SU-DHL-6 (cell line): ENCODE data around the gene GABRP.
"Not testable (repeated sequence)": the region's sequence is repeated elsewhere in the genome, so short reads cannot be mapped to it uniquely, and the experiment has no call there.

Experiments
- H2AFZ ChIP-seq: fragments of 200-600 bp; sonication (generic); 2 replicates; pipeline ENCODE4 v1.6.1; 2014; ENCODE audit warnings: low read depth, mild to moderate bottlenecking, moderate library complexity, mixed read lengths, antibody characterized with exemption, low read length; ENCODE audit not compliant: severe bottlenecking
- H3F3A ChIP-seq: fragments of 200-600 bp; shearing (Covaris generic); 2 replicates; pipeline ENCODE4 v1.6.0; 2016; ENCODE audit warnings: antibody characterized with exemption, mild to moderate bottlenecking; ENCODE audit not compliant: insufficient read depth
- H3K27ac ChIP-seq: fragments of 200-600 bp; sonication (generic); 2 replicates; pipeline ENCODE4 v1.5.1; 2016; ENCODE audit warnings: low read depth, mild to moderate bottlenecking, low read length, moderate library complexity, mixed read lengths
- H3K27me3 ChIP-seq: fragments of 200-600 bp; sonication (generic), shearing (Covaris generic); 2 replicates; pipeline ENCODE4 v1.6.0; 2014; ENCODE audit warnings: mild to moderate bottlenecking, low read length
- H3K36me3 ChIP-seq: fragments of 200-600 bp; sonication (generic); 2 replicates; pipeline ENCODE4 v1.6.1; 2014; ENCODE audit warnings: mild to moderate bottlenecking, low read length, mixed read lengths
- H3K4me2 ChIP-seq: fragments of 300-600, 200-600 bp; shearing (Covaris generic), sonication (generic); 2 replicates; pipeline ENCODE4 v1.6.0; 2014; ENCODE audit warnings: low read length, low read depth, mild to moderate bottlenecking; ENCODE audit not compliant: poor library complexity, severe bottlenecking
- H3K4me3 ChIP-seq: fragments of 200-600 bp; sonication (generic); 2 replicates; pipeline ENCODE4 v1.5.1; 2014; ENCODE audit warnings: antibody characterized with exemption, low read length, mild to moderate bottlenecking, mixed read lengths; ENCODE audit not compliant: insufficient read depth, poor library complexity, severe bottlenecking
- H3K79me2 ChIP-seq: fragments of 200-600 bp; sonication (generic); 2 replicates; pipeline ENCODE4 v1.6.1; 2014; ENCODE audit warnings: mild to moderate bottlenecking, low read length, moderate library complexity; ENCODE audit not compliant: insufficient read depth
- H3K9ac ChIP-seq: fragments of 200-600 bp; sonication (generic); 2 replicates; pipeline ENCODE4 v1.7.0; 2014; ENCODE audit warnings: mild to moderate bottlenecking, low read length
- H3K9me2 ChIP-seq: fragments of 200-600 bp; sonication (generic); replicated peaks from 2 replicates; pipeline ENCODE4 v1.6.1; 2014; ENCODE audit warnings: low read length; ENCODE audit not compliant: insufficient read depth
- H3K9me3 ChIP-seq: fragments of 200-600 bp; sonication (generic); 2 replicates; pipeline ENCODE4 v1.6.1; 2014; ENCODE audit warnings: low read length, mixed read lengths; ENCODE audit not compliant: insufficient read depth
- H4K20me1 ChIP-seq: fragments of 200-600 bp; sonication (generic); 2 replicates; pipeline ENCODE4 v1.6.1; 2014; ENCODE audit warnings: low read depth, mild to moderate bottlenecking, antibody characterized with exemption, low read length, moderate library complexity, mixed read lengths
- EZH2phosphoT487 ChIP-seq: fragments of 200-600 bp; sonication (generic), shearing (Covaris generic); conservative IDR thresholded peaks from 2 replicates; pipeline ENCODE4 v1.6.1; 2018; ENCODE audit warnings: mild to moderate bottlenecking, antibody characterized with exemption, low read length, moderate library complexity, mixed read lengths
- TF ChIP-seq, protein P1 (sequence below): fragments of 200-600 bp; sonication (generic); IDR thresholded peaks from one replicate; pipeline ENCODE4 v1.5.1; 2017; ENCODE audit warnings: antibody characterized with exemption, mild to moderate bottlenecking, low read length, moderate library complexity; ENCODE audit not compliant: insufficient read depth, poor library complexity, severe bottlenecking

GABRP gene

GRCh38 chr5:170753311-170753710 is 30.2 kb upstream of the GABRP start:
- Histone ChIP-seq H3K9me2 (no peaks in the 10 kb centered on the region), H3K9me3 (no peaks in the 10 kb centered on the region), H2AFZ (no peak overlapping the region), H3F3A (no peaks in the 10 kb centered on the region), H3K36me3 (no peaks in the 10 kb centered on the region), H3K79me2 (no peaks in the 10 kb centered on the region), H3K27ac (no peak overlapping the region), H4K20me1 (no peaks in the 10 kb centered on the region), H3K9ac (no peak overlapping the region), H3K4me2 (no peak overlapping the region), H3K4me3 (no peak overlapping the region), H3K27me3 (no peaks in the 10 kb centered on the region)
- TF ChIP-seq, protein P1, sequence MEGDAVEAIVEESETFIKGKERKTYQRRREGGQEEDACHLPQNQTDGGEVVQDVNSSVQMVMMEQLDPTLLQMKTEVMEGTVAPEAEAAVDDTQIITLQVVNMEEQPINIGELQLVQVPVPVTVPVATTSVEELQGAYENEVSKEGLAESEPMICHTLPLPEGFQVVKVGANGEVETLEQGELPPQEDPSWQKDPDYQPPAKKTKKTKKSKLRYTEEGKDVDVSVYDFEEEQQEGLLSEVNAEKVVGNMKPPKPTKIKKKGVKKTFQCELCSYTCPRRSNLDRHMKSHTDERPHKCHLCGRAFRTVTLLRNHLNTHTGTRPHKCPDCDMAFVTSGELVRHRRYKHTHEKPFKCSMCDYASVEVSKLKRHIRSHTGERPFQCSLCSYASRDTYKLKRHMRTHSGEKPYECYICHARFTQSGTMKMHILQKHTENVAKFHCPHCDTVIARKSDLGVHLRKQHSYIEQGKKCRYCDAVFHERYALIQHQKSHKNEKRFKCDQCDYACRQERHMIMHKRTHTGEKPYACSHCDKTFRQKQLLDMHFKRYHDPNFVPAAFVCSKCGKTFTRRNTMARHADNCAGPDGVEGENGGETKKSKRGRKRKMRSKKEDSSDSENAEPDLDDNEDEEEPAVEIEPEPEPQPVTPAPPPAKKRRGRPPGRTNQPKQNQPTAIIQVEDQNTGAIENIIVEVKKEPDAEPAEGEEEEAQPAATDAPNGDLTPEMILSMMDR: no peak
- TF ChIP-seq EZH2phosphoT487: no peak

DNA sequence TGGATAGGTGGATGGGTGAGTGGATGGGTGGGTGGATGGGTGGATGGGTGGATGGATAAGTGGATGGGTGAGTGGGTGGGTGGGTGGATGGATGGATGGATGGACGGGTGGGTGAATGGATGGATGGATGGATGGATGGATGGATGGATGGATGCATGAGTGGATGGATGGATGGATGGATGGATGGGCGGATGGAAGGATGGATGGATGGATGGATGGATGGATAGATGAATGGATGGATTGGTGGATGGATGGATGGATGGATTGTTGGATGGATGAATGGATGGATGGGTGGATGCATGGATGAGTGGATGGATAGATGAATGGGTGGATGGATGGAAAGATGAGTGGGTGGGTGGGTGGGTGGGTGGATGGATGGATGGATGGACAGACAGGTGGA is 29.0 kb upstream of the GABRP start:
- not testable (repeated sequence) for H3K9me3 ChIP-seq, H3K79me2 ChIP-seq, H3F3A ChIP-seq, H3K9me2 ChIP-seq, H3K4me2 ChIP-seq, H3K4me3 ChIP-seq, H4K20me1 ChIP-seq, H3K27ac ChIP-seq, H3K9ac ChIP-seq, H2AFZ ChIP-seq, H3K36me3 ChIP-seq, H3K27me3 ChIP-seq

DNA sequence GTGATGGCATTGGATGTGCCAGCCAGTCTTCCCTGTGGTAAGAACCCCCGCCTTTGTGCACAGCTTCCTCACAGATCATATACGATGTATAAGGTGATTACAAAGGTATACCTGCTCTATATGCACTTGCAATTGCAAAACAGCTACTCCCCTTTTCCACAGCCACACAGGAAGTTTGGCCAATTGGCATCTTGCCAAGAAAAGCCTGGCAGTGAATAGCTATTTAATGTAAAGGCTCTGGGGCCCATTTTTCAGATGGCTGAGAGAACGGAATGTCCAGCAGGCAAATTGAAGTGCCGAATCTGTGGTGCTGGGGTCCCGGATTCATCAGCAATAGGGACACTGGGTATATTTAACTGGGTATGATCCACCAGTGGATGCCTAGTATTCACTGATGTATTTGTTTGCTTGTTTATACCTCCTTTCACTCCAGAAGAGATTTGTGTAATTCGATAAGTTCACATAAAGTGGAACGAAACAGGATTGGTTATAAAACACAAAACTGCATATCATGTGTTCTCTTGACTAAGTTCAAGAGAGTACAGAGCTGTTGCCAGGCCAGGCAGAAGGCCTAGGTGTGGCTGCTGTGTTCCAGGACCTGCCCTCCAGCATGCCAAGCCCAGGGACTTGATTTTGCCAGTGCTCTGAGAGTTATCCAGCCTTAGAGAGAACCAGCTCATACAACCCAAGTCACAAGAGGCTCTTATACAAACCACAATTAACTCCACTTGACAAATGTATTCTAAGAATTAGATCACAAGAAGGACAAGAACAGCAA is 27.7 kb upstream of the GABRP start:
- no peaks in the 10 kb centered on the region for H3K27me3 ChIP-seq
- H3K27ac ChIP-seq: no peak overlapping the region
- TF ChIP-seq, protein P1: no peak
- no peak for TF ChIP-seq EZH2phosphoT487

DNA sequence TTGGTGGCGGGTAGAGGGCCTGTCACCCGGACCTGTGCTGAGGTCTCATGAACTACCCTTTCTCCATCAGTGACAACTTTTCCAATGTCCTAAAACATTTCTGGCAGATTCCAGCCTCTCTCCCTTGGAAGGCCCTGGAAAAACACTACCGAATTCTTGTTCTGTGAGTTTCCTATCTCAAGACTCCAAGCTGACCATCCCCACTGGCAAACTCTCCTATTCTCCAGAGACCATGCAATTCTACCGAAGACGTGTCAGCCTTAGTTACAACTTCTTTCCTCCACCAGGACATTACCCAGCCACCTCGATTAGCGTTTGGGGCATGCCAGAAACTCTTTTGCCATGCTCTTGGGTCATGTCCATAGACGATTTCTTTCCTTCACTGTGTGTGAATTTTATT is 26.8 kb upstream of the GABRP start:
- TF ChIP-seq EZH2phosphoT487: no peak
- TF ChIP-seq, protein P1: no peak
- H3K4me2 ChIP-seq: no peak overlapping the region
- no peaks in the 10 kb centered on the region for H3K27me3 ChIP-seq
- H2AFZ ChIP-seq: no peak overlapping the region
- H3K4me3 ChIP-seq: no peak overlapping the region
- H3K9ac ChIP-seq: no peak overlapping the region
- H4K20me1 ChIP-seq: no peaks in the 10 kb centered on the region
- H3K9me2 ChIP-seq: no peaks in the 10 kb centered on the region
- no peaks in the 10 kb centered on the region for H3F3A ChIP-seq
- H3K9me3 ChIP-seq: no peaks in the 10 kb centered on the region
- H3K79me2 ChIP-seq: no peaks in the 10 kb centered on the region
- no peak overlapping the region for H3K27ac ChIP-seq
- H3K36me3 ChIP-seq: no peaks in the 10 kb centered on the region

More for the DNA sequence above, 27.7 kb upstream of the GABRP start:
- no peaks in the 10 kb centered on the region for H4K20me1 ChIP-seq
- H3K36me3 ChIP-seq: no peaks in the 10 kb centered on the region
- no peak overlapping the region for H3K4me3 ChIP-seq
- no peaks in the 10 kb centered on the region for H3F3A ChIP-seq
- H3K9me3 ChIP-seq: no peaks in the 10 kb centered on the region
- H2AFZ ChIP-seq: no peak overlapping the region
- H3K9me2 ChIP-seq: no peaks in the 10 kb centered on the region
- H3K9ac ChIP-seq: no peak overlapping the region
- no peaks in the 10 kb centered on the region for H3K79me2 ChIP-seq
- no peak overlapping the region for H3K4me2 ChIP-seq
